Measurements from ENCODE around the gene LRRC46. TPM values are rescaled to one million over a fixed set of nuclear protein-coding genes. Genes with fewer than 3 reads are reported as not detected.

Gene LRRC46
- total and polyA plus RNA-seq, 2 donors (not counting 1 experiment from before 2014, with no cell fraction given) = 0.69 to 2.4 TPM

- no peaks in the 10 kb centered on the region for H3K9me3 Mint-ChIP-seq (ENCODE audit: insufficient read depth)
- ChIA-PET CTCF (interaction anchor here (0.6 to 2.8 kb wide), 12 partner anchors 20 to 726 kb away, joined by 3 to 14 read pairs (median 3); no protein-coding TSS in a partner anchor), POLR2A (no interaction called here)
- peaks cover 1% of the 10 kb centered on the region for H3K4me1 Mint-ChIP-seq
- H3K4me2 ChIP-seq (replicated peaks; ENCODE audit: low read depth, low read length, poor library complexity, severe bottlenecking) = no peak overlapping the region
- H3K9ac ChIP-seq (ENCODE audit: low read length) = no peak overlapping the region
- H3K36me3 ChIP-seq (replicated peaks in 1 of 2; ENCODE audit: control extremely low read depth in 1 of 2, control insufficient read depth in 1 of 2, extremely low read depth in 1 of 2, insufficient read depth in 2 of 2, low read length in 1 of 2) = peaks cover 0 to 5% of the 10 kb centered on the region in 2 experiments
- H3K27me3 Mint-ChIP-seq = peaks cover 7% of the 10 kb centered on the region
- H3K4me3 ChIP-seq (ENCODE audit: control extremely low read depth in 1 of 5, extremely low read depth in 1 of 5, insufficient read depth in 1 of 5, low read depth in 2 of 5, low read length in 4 of 5) = no peak overlapping the region
- H3K9me3 ChIP-seq (ENCODE audit: control extremely low read depth in 1 of 3, control insufficient read depth in 2 of 3, insufficient read depth in 1 of 3, low read length in 2 of 3) = no peaks in the 10 kb centered on the region
- no peak overlapping the region for H2AFZ ChIP-seq (ENCODE audit: insufficient read depth, low read depth, low read length, poor library complexity, severe bottlenecking)
- H3K4me1 ChIP-seq (ENCODE audit: control insufficient read depth in 2 of 2, insufficient read depth in 2 of 2, low read length in 2 of 2) = no peaks in the 10 kb centered on the region
- 32% methylated on average over 8 of the region's 9 CpGs for whole genome bisulfite sequencing (ENCODE audit: insufficient coverage)
- H3K4me3 Mint-ChIP-seq = no peak overlapping the region
- no peak overlapping the region for H3K27ac ChIP-seq (ENCODE audit: low read length in 2 of 2)
- intact Hi-C loops (cut with micrococcal nuclease) = loop anchor here (1.0 to 10.0 kb wide), 3 partner anchors 26 to 138 kb away; partner anchors contain the start of gene TBKBP1
- peaks cover 0 to 8% (median 0%) of the 10 kb centered on the region in 4 experiments for H3K27me3 ChIP-seq (replicated peaks in 1 of 4; ENCODE audit: control extremely low read depth in 1 of 4, control insufficient read depth in 3 of 4, insufficient read depth in 4 of 4, low read length in 3 of 4)
- no peak for TF ChIP-seq EZH2 (IDR thresholded peaks at IDR 0.05; ENCODE audit: borderline replicate concordance, insufficient read depth, low read depth, low read length, poor library complexity, severe bottlenecking)
- TF ChIP-seq CTCF (IDR thresholded peaks at IDR 0.05) = peak; percentile 71
- no peaks in the 10 kb centered on the region for H4K20me1 ChIP-seq (ENCODE audit: control insufficient read depth, insufficient read depth, low read length, poor library complexity, severe bottlenecking)
- peak; percentile 68 for DNase-seq
- H3K27ac Mint-ChIP-seq = no peak overlapping the region
- no peaks in the 10 kb centered on the region for H3K79me2 ChIP-seq (ENCODE audit: control insufficient read depth, insufficient read depth, low read length)
- peak; percentile 79 for ATAC-seq (ENCODE audit: low read depth)
Measured at GRCh38 chr17:47802341-47803022, 29.0 kb upstream of the LRRC46 start.

- intact Hi-C loops (cut with micrococcal nuclease) = loop anchor here (2.0 to 10.0 kb wide), 2 partner anchors 26 to 108 kb away; partner anchors contain the start of gene TBKBP1
- no peak overlapping the region for H3K4me3 ChIP-seq (ENCODE audit: control extremely low read depth in 1 of 5, extremely low read depth in 1 of 5, insufficient read depth in 1 of 5, low read depth in 2 of 5, low read length in 4 of 5)
- no peak overlapping the region for H3K27ac Mint-ChIP-seq
- no peak for DNase-seq
- H3K4me1 Mint-ChIP-seq = peaks cover 1% of the 10 kb centered on the region
- no peaks in the 10 kb centered on the region for H3K27me3 Mint-ChIP-seq
- no peak overlapping the region for H3K4me3 Mint-ChIP-seq
- no peaks in the 10 kb centered on the region for H3K9me3 ChIP-seq (ENCODE audit: control extremely low read depth in 1 of 3, control insufficient read depth in 2 of 3, insufficient read depth in 1 of 3, low read length in 2 of 3)
- CTCF ChIA-PET = interaction anchor here (1.1 to 2.8 kb wide), 4 partner anchors 19 to 139 kb away, joined by 3 to 14 read pairs (median 6); no protein-coding TSS in a partner anchor
- no peak overlapping the region for H3K27ac ChIP-seq (ENCODE audit: low read length in 2 of 2)
- H2AFZ ChIP-seq (ENCODE audit: insufficient read depth, low read depth, low read length, poor library complexity, severe bottlenecking) = no peak overlapping the region
- H4K20me1 ChIP-seq (ENCODE audit: control insufficient read depth, insufficient read depth, low read length, poor library complexity, severe bottlenecking) = no peaks in the 10 kb centered on the region
- H3K27me3 ChIP-seq (replicated peaks in 1 of 4; ENCODE audit: control extremely low read depth in 1 of 4, control insufficient read depth in 3 of 4, insufficient read depth in 4 of 4, low read length in 3 of 4) = peaks cover 0 to 4% (median 0%) of the 10 kb centered on the region in 4 experiments
- no peaks in the 10 kb centered on the region for H3K9me3 Mint-ChIP-seq (ENCODE audit: insufficient read depth)
- no peak for TF ChIP-seq CTCF (IDR thresholded peaks at IDR 0.05)
- no peak for TF ChIP-seq EZH2 (IDR thresholded peaks at IDR 0.05; ENCODE audit: borderline replicate concordance, insufficient read depth, low read depth, low read length, poor library complexity, severe bottlenecking)
- no peaks in the 10 kb centered on the region for H3K4me1 ChIP-seq (ENCODE audit: control insufficient read depth in 2 of 2, insufficient read depth in 2 of 2, low read length in 2 of 2)
- no peak overlapping the region for H3K9ac ChIP-seq (ENCODE audit: low read length)
- POLR2A ChIA-PET = no interaction called here
- H3K36me3 ChIP-seq (replicated peaks in 1 of 2; ENCODE audit: control extremely low read depth in 1 of 2, control insufficient read depth in 1 of 2, extremely low read depth in 1 of 2, insufficient read depth in 2 of 2, low read length in 1 of 2) = peaks cover 0 to 8% of the 10 kb centered on the region in 2 experiments
- no peak overlapping the region for H3K4me2 ChIP-seq (replicated peaks; ENCODE audit: low read depth, low read length, poor library complexity, severe bottlenecking)
- no peak for ATAC-seq (ENCODE audit: low read depth)
- WGBS (ENCODE audit: insufficient coverage) = 50% methylated on average over 1 of the region's 5 CpGs
- H3K79me2 ChIP-seq (ENCODE audit: control insufficient read depth, insufficient read depth, low read length) = no peaks in the 10 kb centered on the region
Measured at GRCh38 chr17:47803201-47803600, 28.3 kb upstream of the LRRC46 start.
